ENCODE results near the gene CNTN2.

DNA sequence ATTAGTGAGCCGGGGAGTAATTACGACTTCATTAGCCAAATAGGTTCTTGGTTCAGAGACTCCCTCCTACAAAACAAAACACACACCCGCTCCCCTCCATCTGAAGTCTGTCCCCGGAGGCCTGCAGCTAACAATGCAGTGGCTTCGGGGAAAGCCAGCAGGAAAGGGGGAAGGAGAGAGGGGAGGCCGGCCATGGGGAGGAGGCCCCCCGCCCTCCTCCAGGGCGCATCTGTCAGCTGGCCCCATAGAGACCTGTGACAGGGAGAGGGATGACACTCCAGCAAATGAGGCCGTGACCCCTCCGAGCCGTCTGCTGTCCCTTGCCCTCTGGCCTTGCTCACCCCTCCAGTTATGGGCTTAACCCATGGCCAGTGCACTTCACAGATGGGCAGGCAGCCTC, 12.1 kb upstream of the CNTN2 start:
- no peak for TF ChIP-seq JUNB (IDR thresholded peaks at IDR 0.05; ENCODE audit: unreplicated experiment)
- TF ChIP-seq, protein P1, sequence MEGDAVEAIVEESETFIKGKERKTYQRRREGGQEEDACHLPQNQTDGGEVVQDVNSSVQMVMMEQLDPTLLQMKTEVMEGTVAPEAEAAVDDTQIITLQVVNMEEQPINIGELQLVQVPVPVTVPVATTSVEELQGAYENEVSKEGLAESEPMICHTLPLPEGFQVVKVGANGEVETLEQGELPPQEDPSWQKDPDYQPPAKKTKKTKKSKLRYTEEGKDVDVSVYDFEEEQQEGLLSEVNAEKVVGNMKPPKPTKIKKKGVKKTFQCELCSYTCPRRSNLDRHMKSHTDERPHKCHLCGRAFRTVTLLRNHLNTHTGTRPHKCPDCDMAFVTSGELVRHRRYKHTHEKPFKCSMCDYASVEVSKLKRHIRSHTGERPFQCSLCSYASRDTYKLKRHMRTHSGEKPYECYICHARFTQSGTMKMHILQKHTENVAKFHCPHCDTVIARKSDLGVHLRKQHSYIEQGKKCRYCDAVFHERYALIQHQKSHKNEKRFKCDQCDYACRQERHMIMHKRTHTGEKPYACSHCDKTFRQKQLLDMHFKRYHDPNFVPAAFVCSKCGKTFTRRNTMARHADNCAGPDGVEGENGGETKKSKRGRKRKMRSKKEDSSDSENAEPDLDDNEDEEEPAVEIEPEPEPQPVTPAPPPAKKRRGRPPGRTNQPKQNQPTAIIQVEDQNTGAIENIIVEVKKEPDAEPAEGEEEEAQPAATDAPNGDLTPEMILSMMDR (conservative IDR thresholded peaks at IDR 0.05; ENCODE audit: low read depth in 2 of 2): no peak

Data from GM23338 (cell line).